Adipose tissue (tissue), 3 donors: ENCODE measurements around the gene KLHL26. TPM values are rescaled to one million over a fixed set of nuclear protein-coding genes. Genes with fewer than 3 reads are reported as not detected.

Experiments
- H3K27ac ChIP-seq: one replicate; pipeline ENCODE4 v1.5.1; 2013; ENCODE audit warnings: low read depth, low read length
- WGBS, 3 donors: extraction: QIAGEN DNeasy Blood & Tissue Kit; methylation state at CpG; one replicate each; pipeline ENCODE4 v1.1.7; 2013; 5-methylcytosine and 5-hydroxymethylcytosine counted together
- polyA plus RNA-seq, 3 donors: library from polyadenylated mRNA; stranded (reverse); fragments of 200-250 nt; gene quantifications; one replicate each; pipeline ENCODE4 v1.2.3, GENCODE V29; 2013
- donor health status: healthy with polysubstance abuse.
- donor health status: Bipolar disorder and iron deficiency.
- donor health status: healthy.

The KLHL26 gene
- polyA plus RNA-seq, 3 donors = 4.8 to 7.9 (median 6.6) TPM

GRCh38 chr19:18717601-18718000 is 80.8 kb downstream of the KLHL26 start:
- WGBS, 3 donors = 74 to 90% (median 75%) methylated on average over 10 of the region's 10 CpGs
- no peak overlapping the region for H3K27ac ChIP-seq

DNA sequence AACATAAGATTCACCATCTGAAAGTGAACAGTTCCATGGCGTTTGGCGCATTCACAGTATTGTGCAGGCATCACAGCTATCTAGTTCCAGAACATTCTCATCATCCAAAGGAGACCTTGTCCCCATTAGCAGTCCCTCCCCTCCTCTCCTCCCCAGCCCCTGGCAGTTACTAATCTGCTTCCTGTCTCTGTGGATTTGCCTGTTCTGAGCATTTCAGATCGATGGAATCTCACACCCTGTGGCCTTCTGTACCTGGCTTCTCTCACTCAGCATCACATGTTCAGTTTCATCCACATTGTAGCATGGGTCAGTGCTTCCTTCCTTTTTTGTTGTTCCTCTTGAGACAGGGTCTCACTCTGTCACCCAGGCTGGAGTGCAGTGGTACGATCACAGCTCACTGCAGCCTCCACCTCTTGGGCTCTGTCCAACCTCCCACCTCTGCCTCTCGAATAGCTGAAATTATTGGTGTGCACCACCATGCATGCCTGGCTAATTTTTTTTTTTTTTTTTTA is 81.2 kb downstream of the KLHL26 start:
- 69 to 85% (median 75%) methylated on average over 5 of the region's 5 CpGs for WGBS, 3 donors
- no peak overlapping the region for H3K27ac ChIP-seq

GRCh38 chr19:18718846-18719458 is 82.1 kb downstream of the KLHL26 start:
- WGBS, 3 donors = 87 to 89% (median 87%) methylated on average over 14 to 16 of the region's 16 CpGs
- no peak overlapping the region for H3K27ac ChIP-seq

- 82 to 83% (median 83%) methylated on average over 24 to 25 of the region's 25 CpGs for WGBS, 3 donors
- no peak overlapping the region for H3K27ac ChIP-seq
Observed at GRCh38 chr19:18719541-18719940, 82.7 kb downstream of the KLHL26 start.

Other genes starting within 250 kb of the KLHL26 start
- gene LRRC25, start 239.4 kb upstream of the KLHL26 start, polyA plus RNA-seq = 1 to 10 TPM; 1.6 to 9.8 (median 7.1) TPM
- 10 to 100 TPM; 28.1 to 83.2 (median 72.5) TPM for gene SSBP4, start 217.6 kb upstream of the KLHL26 start, polyA plus RNA-seq
- 10 to 100 TPM; 18.3 to 55.6 (median 24.3) TPM for gene ISYNA1, start 198.9 kb upstream of the KLHL26 start, polyA plus RNA-seq
- 10 to 100 TPM in 1 of 3 donors, 1 to 10 TPM in 2; 6.5 to 25.9 (median 9.2) TPM for gene ELL, start 115.0 kb upstream of the KLHL26 start, polyA plus RNA-seq
- gene FKBP8, start 93.5 kb upstream of the KLHL26 start, polyA plus RNA-seq = 100 to 1,000 TPM in 2 of 3 donors, 10 to 100 TPM in 1; 90.8 to 352 (median 221) TPM
- 10 to 100 TPM; 63.6 to 92.0 (median 82.6) TPM for gene KXD1, start 79.2 kb upstream of the KLHL26 start, polyA plus RNA-seq
- 1,000 to 10,000 TPM in 2 of 3 donors, 100 to 1,000 TPM in 1; 844 to 1,559 (median 1,492) TPM for gene UBA52, start 65.2 kb upstream of the KLHL26 start, polyA plus RNA-seq
- 100 to 1,000 TPM in 1 of 3 donors, 10 to 100 TPM in 2; 70.9 to 101 (median 76.0) TPM for gene REX1BD, start 48.2 kb upstream of the KLHL26 start, polyA plus RNA-seq
- gene CRLF1, start 30.2 kb upstream of the KLHL26 start, polyA plus RNA-seq = 10 to 100 TPM in 2 of 3 donors, 1 to 10 TPM in 1; 7.0 to 57.6 (median 10.1) TPM
- gene TMEM59L, start 24.2 kb upstream of the KLHL26 start, polyA plus RNA-seq = 1 to 10 TPM in 2 of 3 donors, under 1 TPM in 1; 0.61 to 3.3 (median 2.0) TPM
- 1 to 10 TPM; 5.3 to 8.3 (median 5.4) TPM for gene CRTC1, start 46.7 kb downstream of the KLHL26 start, polyA plus RNA-seq
- 1 to 10 TPM in 1 of 3 donors, under 1 TPM in 2; 0.24 to 3.4 (median 0.52) TPM for gene COMP, start 154.3 kb downstream of the KLHL26 start, polyA plus RNA-seq
- 10 to 100 TPM; 28.5 to 45.5 (median 35.2) TPM for gene UPF1, start 194.9 kb downstream of the KLHL26 start, polyA plus RNA-seq